ENCODE data around the gene GALNT15.

GALNT15 gene

GRCh38 chr3:16174389-16174788 is at the start of gene GALNT15:
Gene GALNT15 (plus strand): TSS chr3:16174680. CDS start chr3:16175152, 472 bp downstream.
- no peak for DNase-seq

GRCh38 chr3:16126634-16127033 is 47.8 kb upstream of the GALNT15 start:
- DNase-seq, result no peak

GRCh38 chr3:16127249-16127648 is 47.2 kb upstream of the GALNT15 start:
- no peak for DNase-seq

GRCh38 chr3:16130066-16130465 is 44.4 kb upstream of the GALNT15 start:
- DNase-seq, result no peak

GRCh38 chr3:16132190-16132589 is 42.3 kb upstream of the GALNT15 start:
- no peak for DNase-seq

GRCh38 chr3:16132928-16133327 is 41.6 kb upstream of the GALNT15 start:
- no peak for DNase-seq

- DNase-seq, result no peak
These were observed 40.1 kb upstream of the GALNT15 start for GRCh38 chr3:16134173-16134928.

GRCh38 chr3:16136055-16136454 is 38.4 kb upstream of the GALNT15 start:
- no peak for DNase-seq

- DNase-seq, result no peak
These were observed 37.4 kb upstream of the GALNT15 start for GRCh38 chr3:16137044-16137443.

- no peak for DNase-seq
These were observed 36.5 kb upstream of the GALNT15 start for GRCh38 chr3:16137977-16138376.

- DNase-seq, result no peak
These were observed 34.2 kb upstream of the GALNT15 start for GRCh38 chr3:16140116-16140893.

- DNase-seq, result no peak
These were observed 33.6 kb upstream of the GALNT15 start for GRCh38 chr3:16140894-16141285.

- no peak for DNase-seq
These were observed 32.0 kb upstream of the GALNT15 start for GRCh38 chr3:16142350-16143025.

- no peak for DNase-seq
These were observed 30.5 kb upstream of the GALNT15 start for GRCh38 chr3:16143861-16144447.

- DNase-seq, result no peak
These were observed 29.3 kb upstream of the GALNT15 start for GRCh38 chr3:16145176-16145575.

GRCh38 chr3:16146015-16146730 is 28.3 kb upstream of the GALNT15 start:
- no peak for DNase-seq

- DNase-seq, result no peak
These were observed 27.1 kb upstream of the GALNT15 start for GRCh38 chr3:16147220-16147994.

GRCh38 chr3:16148213-16148612 is 26.3 kb upstream of the GALNT15 start:
- DNase-seq, result no peak

- peak; percentile 11 for DNase-seq
These were observed 25.7 kb upstream of the GALNT15 start for GRCh38 chr3:16148783-16149182.

GRCh38 chr3:16150285-16150684 is 24.2 kb upstream of the GALNT15 start:
- DNase-seq, result no peak

GRCh38 chr3:16151109-16151508 is 23.4 kb upstream of the GALNT15 start:
- no peak for DNase-seq

GRCh38 chr3:16168211-16168610 is 6.3 kb upstream of the GALNT15 start:
- no peak for DNase-seq
